ENCODE results near the gene BAZ2B.

BAZ2B gene

GRCh38 chr2:159396799-159397198 is 219.5 kb downstream of the BAZ2B start:
- no peak for DNase-seq (ENCODE audit: extremely low spot score)
- TF ChIP-seq SP1 (IDR thresholded peaks at IDR 0.05), result no peak
- TF ChIP-seq SUZ12 (IDR thresholded peaks at IDR 0.05), result no peak
- TF ChIP-seq HDGF (IDR thresholded peaks at IDR 0.05; ENCODE audit: borderline replicate concordance), result no peak
- TF ChIP-seq FOXA1 (IDR thresholded peaks at IDR 0.05), result no peak
- no peak for TF ChIP-seq L3MBTL2 (conservative IDR thresholded peaks at IDR 0.05)
- TF ChIP-seq BHLHE40 (IDR thresholded peaks at IDR 0.05; ENCODE audit: borderline replicate concordance), result no peak
- no peak for TF ChIP-seq FOXK2 (IDR thresholded peaks at IDR 0.05)
- POLR2A ChIA-PET, result no interaction called here
- CTCF ChIA-PET, result no interaction called here

DNA sequence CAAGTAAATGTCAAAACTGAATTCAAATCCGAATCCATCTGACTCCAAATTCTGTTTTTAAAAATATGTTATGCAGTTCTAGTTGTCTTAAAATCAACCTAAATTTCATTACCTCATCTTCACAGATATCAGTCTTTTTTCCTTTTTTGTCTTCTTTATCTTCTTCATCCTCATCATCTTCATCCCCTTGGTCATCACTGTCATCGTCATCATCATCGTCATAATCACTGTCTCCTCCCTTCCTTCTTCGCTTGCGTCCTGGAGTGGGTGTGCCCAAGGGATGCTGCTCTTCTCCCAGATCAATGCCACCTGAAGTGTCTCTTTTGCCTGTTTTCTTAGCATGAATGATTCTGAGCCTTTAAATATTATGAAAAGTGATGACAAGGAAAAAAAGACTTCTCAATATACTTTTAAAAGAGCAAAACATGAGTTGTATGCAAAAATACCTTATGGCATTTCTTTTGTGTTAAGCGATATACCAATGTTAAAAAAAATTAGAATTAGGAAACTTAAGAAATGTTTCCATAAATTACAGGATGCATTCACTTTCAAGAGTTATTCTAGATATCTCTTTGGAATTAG is 233.8 kb downstream of the BAZ2B start:
- no peak for DNase-seq (ENCODE audit: extremely low spot score)
- no peak for TF ChIP-seq ELF4 (IDR thresholded peaks at IDR 0.05)
- no peak for TF ChIP-seq LEF1 (IDR thresholded peaks at IDR 0.05; ENCODE audit: borderline replicate concordance)
- TF ChIP-seq L3MBTL2 (conservative IDR thresholded peaks at IDR 0.05), result no peak
- TF ChIP-seq, protein P1, sequence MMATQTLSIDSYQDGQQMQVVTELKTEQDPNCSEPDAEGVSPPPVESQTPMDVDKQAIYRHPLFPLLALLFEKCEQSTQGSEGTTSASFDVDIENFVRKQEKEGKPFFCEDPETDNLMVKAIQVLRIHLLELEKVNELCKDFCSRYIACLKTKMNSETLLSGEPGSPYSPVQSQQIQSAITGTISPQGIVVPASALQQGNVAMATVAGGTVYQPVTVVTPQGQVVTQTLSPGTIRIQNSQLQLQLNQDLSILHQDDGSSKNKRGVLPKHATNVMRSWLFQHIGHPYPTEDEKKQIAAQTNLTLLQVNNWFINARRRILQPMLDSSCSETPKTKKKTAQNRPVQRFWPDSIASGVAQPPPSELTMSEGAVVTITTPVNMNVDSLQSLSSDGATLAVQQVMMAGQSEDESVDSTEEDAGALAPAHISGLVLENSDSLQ (IDR thresholded peaks at IDR 0.05), result no peak
- TF ChIP-seq FOXM1 (IDR thresholded peaks at IDR 0.05; ENCODE audit: borderline replicate concordance), result no peak
- no peak for TF ChIP-seq HDGF (IDR thresholded peaks at IDR 0.05; ENCODE audit: borderline replicate concordance)
- no peak for TF ChIP-seq ARNT (IDR thresholded peaks at IDR 0.05)
- TF ChIP-seq NFRKB (IDR thresholded peaks at IDR 0.05), result no peak
- TF ChIP-seq BHLHE40 (IDR thresholded peaks at IDR 0.05; ENCODE audit: borderline replicate concordance), result no peak
- no peak for TF ChIP-seq CTBP1 (IDR thresholded peaks at IDR 0.05; ENCODE audit: borderline replicate concordance)
- TF ChIP-seq SUZ12 (IDR thresholded peaks at IDR 0.05), result no peak
- no peak for TF ChIP-seq TARDBP (IDR thresholded peaks at IDR 0.05)
- TF ChIP-seq FOXK2 (IDR thresholded peaks at IDR 0.05), result no peak
- CTCF ChIA-PET, result no interaction called here
- POLR2A ChIA-PET, result no interaction called here

GRCh38 chr2:159381574-159381973 is 234.8 kb downstream of the BAZ2B start:
- CTCF ChIA-PET, result no interaction called here
- POLR2A ChIA-PET, result no interaction called here

GRCh38 chr2:159380685-159381239 is 235.6 kb downstream of the BAZ2B start:
- CTCF ChIA-PET, result no interaction called here
- DNase-seq (ENCODE audit: extremely low spot score), result no peak
- TF ChIP-seq, protein P1 (IDR thresholded peaks at IDR 0.05), result no peak
- TF ChIP-seq L3MBTL2 (conservative IDR thresholded peaks at IDR 0.05) (no peak), FOXA1 (IDR thresholded peaks at IDR 0.05) (no peak), FOXM1 (IDR thresholded peaks at IDR 0.05; ENCODE audit: borderline replicate concordance) (no peak), ELF4 (IDR thresholded peaks at IDR 0.05) (no peak)
- POLR2A ChIA-PET, result no interaction called here

More at GRCh38 chr2:159381574-159381973, 234.8 kb downstream of the BAZ2B start:
- TF ChIP-seq HDGF (IDR thresholded peaks at IDR 0.05; ENCODE audit: borderline replicate concordance), result no peak
- TF ChIP-seq SP1 (IDR thresholded peaks at IDR 0.05), result no peak
- TF ChIP-seq ARNT (IDR thresholded peaks at IDR 0.05), result no peak
- no peak for TF ChIP-seq NFRKB (IDR thresholded peaks at IDR 0.05)
- TF ChIP-seq ZNF384 (IDR thresholded peaks at IDR 0.05), result no peak
- no peak for TF ChIP-seq FOXM1 (IDR thresholded peaks at IDR 0.05; ENCODE audit: borderline replicate concordance)
- TF ChIP-seq ELF4 (IDR thresholded peaks at IDR 0.05), result no peak
- no peak for TF ChIP-seq FOXK2 (IDR thresholded peaks at IDR 0.05)
- no peak for TF ChIP-seq BHLHE40 (IDR thresholded peaks at IDR 0.05; ENCODE audit: borderline replicate concordance)
- TF ChIP-seq TARDBP (IDR thresholded peaks at IDR 0.05), result no peak
- TF ChIP-seq, protein P1 (IDR thresholded peaks at IDR 0.05), result no peak
- TF ChIP-seq FOXA1 (IDR thresholded peaks at IDR 0.05), result no peak
- no peak for TF ChIP-seq CTBP1 (IDR thresholded peaks at IDR 0.05; ENCODE audit: borderline replicate concordance)
- TF ChIP-seq LEF1 (IDR thresholded peaks at IDR 0.05; ENCODE audit: borderline replicate concordance), result no peak
- no peak for TF ChIP-seq L3MBTL2 (conservative IDR thresholded peaks at IDR 0.05)
- TF ChIP-seq SUZ12 (IDR thresholded peaks at IDR 0.05), result no peak
- no peak for DNase-seq (ENCODE audit: extremely low spot score)

DNA sequence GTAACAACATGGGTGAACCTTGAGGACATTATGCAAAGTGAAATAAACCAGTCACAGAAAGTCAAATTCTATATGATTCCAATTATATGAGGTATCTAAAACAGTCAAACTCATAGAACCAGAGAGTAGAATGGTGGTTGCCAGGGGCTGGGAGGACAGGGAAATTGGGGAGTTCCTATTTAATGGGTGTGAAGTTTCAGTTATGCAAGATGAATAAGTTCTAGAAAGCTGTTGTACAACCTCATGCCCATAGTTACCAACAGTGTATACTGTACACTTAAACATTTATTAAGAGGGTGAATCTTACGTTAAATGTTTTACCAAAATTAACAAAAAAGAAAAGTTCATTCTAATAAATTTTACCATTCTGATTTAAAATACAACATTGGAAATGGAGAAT is 237.2 kb downstream of the BAZ2B start:
- no peak for DNase-seq (ENCODE audit: extremely low spot score)
- ChIA-PET CTCF (no interaction called here), POLR2A (no interaction called here)
- TF ChIP-seq LEF1 (IDR thresholded peaks at IDR 0.05; ENCODE audit: borderline replicate concordance), result no peak
- TF ChIP-seq SP1 (IDR thresholded peaks at IDR 0.05), result no peak
- no peak for TF ChIP-seq NFRKB (IDR thresholded peaks at IDR 0.05)
- TF ChIP-seq L3MBTL2 (conservative IDR thresholded peaks at IDR 0.05), result no peak
- TF ChIP-seq SUZ12 (IDR thresholded peaks at IDR 0.05), result no peak
- TF ChIP-seq TARDBP (IDR thresholded peaks at IDR 0.05), result no peak
- TF ChIP-seq ZNF384 (IDR thresholded peaks at IDR 0.05), result no peak
- no peak for TF ChIP-seq FOXA1 (IDR thresholded peaks at IDR 0.05)
- no peak for TF ChIP-seq BHLHE40 (IDR thresholded peaks at IDR 0.05; ENCODE audit: borderline replicate concordance)
- TF ChIP-seq, protein P1 (IDR thresholded peaks at IDR 0.05), result no peak
- no peak for TF ChIP-seq FOXM1 (IDR thresholded peaks at IDR 0.05; ENCODE audit: borderline replicate concordance)
- TF ChIP-seq FOXK2 (IDR thresholded peaks at IDR 0.05), result no peak
- TF ChIP-seq ELF4 (IDR thresholded peaks at IDR 0.05), result no peak
- TF ChIP-seq HDGF (IDR thresholded peaks at IDR 0.05; ENCODE audit: borderline replicate concordance), result no peak
- TF ChIP-seq ARNT (IDR thresholded peaks at IDR 0.05), result no peak
